Activated T-cell treated with anti-CD3 and anti-CD28 coated beads, Interleukin-2, amount 50 U/mL, for 24 hours (primary cell): ENCODE data around the gene BANP.
"Not testable (repeated sequence)": the region's sequence is repeated elsewhere in the genome, so short reads cannot be mapped to it uniquely, and the experiment has no call there.

Source experiments
- DNase-seq: peaks from one replicate; pipeline ENCODE4 v3.0.0-alpha.2; 2020
- H3K27ac Mint-ChIP-seq: 2 replicates; pipeline ENCODE4 v1.8.0; 2020; ENCODE audit warnings: mild to moderate bottlenecking, mixed read lengths
- H3K27me3 Mint-ChIP-seq: 2 replicates; pipeline ENCODE4 v1.8.0; 2020; ENCODE audit warnings: mixed read lengths
- H3K36me3 Mint-ChIP-seq: 2 replicates; pipeline ENCODE4 v1.8.0; 2020; ENCODE audit warnings: low read depth, mixed read lengths
- H3K4me1 Mint-ChIP-seq: 2 replicates; pipeline ENCODE4 v1.8.0; 2020; ENCODE audit warnings: low read depth, mixed read lengths
- H3K4me3 Mint-ChIP-seq: 2 replicates; pipeline ENCODE4 v1.8.0; 2020; ENCODE audit warnings: mild to moderate bottlenecking, moderate library complexity, mixed read lengths
- H3K9me3 Mint-ChIP-seq: 2 replicates; pipeline ENCODE4 v1.8.0; 2020; ENCODE audit warnings: mixed read lengths

BANP gene

GRCh38 chr16:88101623-88102105, 150.4 kb downstream of the BANP start:
- not testable (repeated sequence) for H3K4me1 Mint-ChIP-seq, H3K27ac Mint-ChIP-seq, H3K9me3 Mint-ChIP-seq, H3K4me3 Mint-ChIP-seq, H3K36me3 Mint-ChIP-seq, DNase-seq
- H3K27me3 Mint-ChIP-seq: peaks cover 29% of the 10 kb centered on the region

- no peak overlapping the region for H3K4me3 Mint-ChIP-seq
- no peaks in the 10 kb centered on the region for H3K36me3 Mint-ChIP-seq
- peaks cover 29% of the 10 kb centered on the region for H3K27me3 Mint-ChIP-seq
- H3K27ac Mint-ChIP-seq: no peak overlapping the region
- H3K9me3 Mint-ChIP-seq: no peaks in the 10 kb centered on the region
- DNase-seq: no peak
- no peaks in the 10 kb centered on the region for H3K4me1 Mint-ChIP-seq
Measured at GRCh38 chr16:88102597-88102996, 151.4 kb downstream of the BANP start.

GRCh38 chr16:88103011-88103410, 151.8 kb downstream of the BANP start:
- H3K9me3 Mint-ChIP-seq: no peaks in the 10 kb centered on the region
- no peak overlapping the region for H3K4me3 Mint-ChIP-seq
- H3K4me1 Mint-ChIP-seq: no peaks in the 10 kb centered on the region
- DNase-seq: no peak
- H3K27ac Mint-ChIP-seq: no peak overlapping the region
- H3K36me3 Mint-ChIP-seq: no peaks in the 10 kb centered on the region
- H3K27me3 Mint-ChIP-seq: peaks cover 29% of the 10 kb centered on the region

- no peak overlapping the region for H3K27ac Mint-ChIP-seq
Measured at GRCh38 chr16:88103581-88104188, 152.5 kb downstream of the BANP start.

GRCh38 chr16:88104363-88104762, 153.1 kb downstream of the BANP start:
- not testable (repeated sequence) for H3K9me3 Mint-ChIP-seq, H3K27ac Mint-ChIP-seq, H3K4me3 Mint-ChIP-seq, H3K36me3 Mint-ChIP-seq, DNase-seq, H3K4me1 Mint-ChIP-seq
- peaks cover 15% of the 10 kb centered on the region for H3K27me3 Mint-ChIP-seq

More at GRCh38 chr16:88103581-88104188, 152.5 kb downstream of the BANP start:
- no peaks in the 10 kb centered on the region for H3K36me3 Mint-ChIP-seq
- no peaks in the 10 kb centered on the region for H3K4me1 Mint-ChIP-seq
- no peak overlapping the region for H3K4me3 Mint-ChIP-seq
- peaks cover 22% of the 10 kb centered on the region for H3K27me3 Mint-ChIP-seq
- DNase-seq: no peak
- H3K9me3 Mint-ChIP-seq: no peaks in the 10 kb centered on the region

- H3K36me3 Mint-ChIP-seq, H3K27me3 Mint-ChIP-seq, H3K4me1 Mint-ChIP-seq, H3K4me3 Mint-ChIP-seq, DNase-seq, H3K9me3 Mint-ChIP-seq, H3K27ac Mint-ChIP-seq: not testable (repeated sequence)
Measured at GRCh38 chr16:88105574-88106140, 154.4 kb downstream of the BANP start.

GRCh38 chr16:88106566-88106965, 155.3 kb downstream of the BANP start:
- not testable (repeated sequence) for H3K27ac Mint-ChIP-seq, H3K27me3 Mint-ChIP-seq, DNase-seq, H3K9me3 Mint-ChIP-seq, H3K4me1 Mint-ChIP-seq, H3K4me3 Mint-ChIP-seq, H3K36me3 Mint-ChIP-seq

GRCh38 chr16:88108762-88109161, 157.5 kb downstream of the BANP start:
- no peak for DNase-seq
- H3K36me3 Mint-ChIP-seq: no peaks in the 10 kb centered on the region
- H3K9me3 Mint-ChIP-seq: no peaks in the 10 kb centered on the region
- no peak overlapping the region for H3K27ac Mint-ChIP-seq
- H3K4me1 Mint-ChIP-seq: peaks cover 8% of the 10 kb centered on the region
- H3K4me3 Mint-ChIP-seq: no peak overlapping the region
- peaks cover 3% of the 10 kb centered on the region for H3K27me3 Mint-ChIP-seq

- not testable (repeated sequence) for H3K36me3 Mint-ChIP-seq, H3K27me3 Mint-ChIP-seq, H3K4me3 Mint-ChIP-seq, DNase-seq, H3K4me1 Mint-ChIP-seq, H3K27ac Mint-ChIP-seq, H3K9me3 Mint-ChIP-seq
Measured at GRCh38 chr16:88109726-88110621, 158.7 kb downstream of the BANP start.

GRCh38 chr16:88110875-88111494, 159.8 kb downstream of the BANP start:
- not testable (repeated sequence) for H3K27ac Mint-ChIP-seq, H3K4me3 Mint-ChIP-seq, H3K9me3 Mint-ChIP-seq, H3K27me3 Mint-ChIP-seq, DNase-seq, H3K36me3 Mint-ChIP-seq, H3K4me1 Mint-ChIP-seq

- not testable (repeated sequence) for H3K9me3 Mint-ChIP-seq, H3K4me3 Mint-ChIP-seq, H3K27me3 Mint-ChIP-seq, H3K4me1 Mint-ChIP-seq, DNase-seq, H3K27ac Mint-ChIP-seq, H3K36me3 Mint-ChIP-seq
Measured at GRCh38 chr16:88111976-88112375, 160.7 kb downstream of the BANP start.

- H3K36me3 Mint-ChIP-seq: no peaks in the 10 kb centered on the region
- H3K4me1 Mint-ChIP-seq: peaks cover 8% of the 10 kb centered on the region
- no peak for DNase-seq
- H3K4me3 Mint-ChIP-seq: no peak overlapping the region
- H3K27me3 Mint-ChIP-seq: peaks cover 10% of the 10 kb centered on the region
- no peaks in the 10 kb centered on the region for H3K9me3 Mint-ChIP-seq
- H3K27ac Mint-ChIP-seq: no peak overlapping the region
Measured at GRCh38 chr16:88113545-88114045, 162.4 kb downstream of the BANP start.

GRCh38 chr16:88114541-88115228, 163.5 kb downstream of the BANP start:
- H3K27me3 Mint-ChIP-seq: peaks cover 10% of the 10 kb centered on the region
- not testable (repeated sequence) for DNase-seq, H3K4me1 Mint-ChIP-seq, H3K27ac Mint-ChIP-seq, H3K9me3 Mint-ChIP-seq, H3K4me3 Mint-ChIP-seq, H3K36me3 Mint-ChIP-seq

GRCh38 chr16:88116121-88116520, 164.9 kb downstream of the BANP start:
- no peak overlapping the region for H3K27ac Mint-ChIP-seq
- H3K27me3 Mint-ChIP-seq: peaks cover 10% of the 10 kb centered on the region
- H3K4me3 Mint-ChIP-seq: no peak overlapping the region
- no peaks in the 10 kb centered on the region for H3K36me3 Mint-ChIP-seq
- H3K9me3 Mint-ChIP-seq: no peaks in the 10 kb centered on the region
- no peak for DNase-seq
- H3K4me1 Mint-ChIP-seq: peaks cover 6% of the 10 kb centered on the region
